Stimulated activated CD4-positive, alpha-beta T cell treated with anti-CD3 and anti-CD28 coated beads, Interleukin-1b, Interleukin-23, amount 100 ng/mL, for 24 hours (primary cell): ENCODE data around the gene RPN1.
A peak's percentile ranks its signal among the peaks of the same experiment; 100 is the strongest.
"Not testable (repeated sequence)": the region's sequence is repeated elsewhere in the genome, so short reads cannot be mapped to it uniquely, and the experiment has no call there.

Experiments
- DNase-seq, 4 experiments: peaks; one replicate each; pipeline ENCODE4 v3.0.0-alpha.2; 2020; ENCODE audit warnings: low read depth in 4 of 4, low spot score in 1 of 4

The RPN1 gene

GRCh38 chr3:128650096-128651050 is at the start of gene RPN1:
Gene RPN1, minus strand, starts transcription at chr3:128650818. Its CDS starts 18 bp downstream, at chr3:128650800.
- peak; percentile 85 to 92 (median 91) for DNase-seq

- DNase-seq: peak in 1 of 4 experiments; percentile 9
Measured at GRCh38 chr3:128698211-128699047, 47.8 kb upstream of the RPN1 start.

- DNase-seq: no peak
Measured at GRCh38 chr3:128697341-128697740, 46.7 kb upstream of the RPN1 start.

DNA sequence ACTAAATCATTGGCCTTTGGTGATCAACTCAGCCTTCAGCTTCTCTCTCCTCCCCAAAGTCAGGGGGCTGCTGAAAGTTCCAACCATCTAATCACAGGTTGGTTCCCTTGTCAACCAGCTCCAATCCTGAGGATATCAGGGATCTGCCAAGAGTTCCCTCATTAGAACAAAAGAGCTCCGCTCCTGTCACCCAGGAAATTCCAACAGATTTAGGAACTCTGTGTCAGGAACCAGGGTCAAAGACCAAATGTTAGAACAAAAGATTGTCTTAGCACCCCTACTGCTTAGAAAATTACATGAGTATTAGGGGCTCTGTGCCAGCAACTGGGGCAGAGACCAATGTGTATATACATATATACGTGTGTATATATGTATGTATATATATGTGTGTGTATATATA is 43.1 kb upstream of the RPN1 start:
- no peak for DNase-seq

- no peak for DNase-seq
Measured at GRCh38 chr3:128689060-128689459, 38.4 kb upstream of the RPN1 start.

- DNase-seq: no peak
Measured at GRCh38 chr3:128686465-128686864, 35.8 kb upstream of the RPN1 start.

GRCh38 chr3:128684986-128685726 is 34.5 kb upstream of the RPN1 start:
- no peak for DNase-seq

DNA sequence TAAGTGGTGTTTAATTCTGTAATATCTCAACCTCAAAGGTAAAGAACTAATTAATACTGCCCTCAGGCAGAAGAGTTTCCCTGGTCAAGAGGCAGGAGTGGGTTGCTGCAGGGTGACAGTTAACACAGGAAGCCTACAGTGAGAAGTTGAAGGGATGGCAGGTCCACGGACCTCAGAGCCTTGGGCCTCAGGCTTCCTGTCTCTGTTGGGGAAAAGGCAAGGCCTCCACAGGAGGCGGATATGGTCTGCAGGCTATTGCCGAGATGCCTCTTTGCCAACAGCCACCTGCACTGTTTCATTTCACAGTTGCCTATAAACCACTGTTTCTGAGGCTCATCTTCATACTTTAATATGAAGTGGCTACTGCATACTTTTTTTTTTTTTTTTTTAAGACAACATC is 33.3 kb upstream of the RPN1 start:
- DNase-seq: no peak

GRCh38 chr3:128681369-128681829 is 30.8 kb upstream of the RPN1 start:
- no peak for DNase-seq

- peak; percentile 86 to 99 (median 97) for DNase-seq
Measured at GRCh38 chr3:128680603-128681368, 30.2 kb upstream of the RPN1 start.

DNA sequence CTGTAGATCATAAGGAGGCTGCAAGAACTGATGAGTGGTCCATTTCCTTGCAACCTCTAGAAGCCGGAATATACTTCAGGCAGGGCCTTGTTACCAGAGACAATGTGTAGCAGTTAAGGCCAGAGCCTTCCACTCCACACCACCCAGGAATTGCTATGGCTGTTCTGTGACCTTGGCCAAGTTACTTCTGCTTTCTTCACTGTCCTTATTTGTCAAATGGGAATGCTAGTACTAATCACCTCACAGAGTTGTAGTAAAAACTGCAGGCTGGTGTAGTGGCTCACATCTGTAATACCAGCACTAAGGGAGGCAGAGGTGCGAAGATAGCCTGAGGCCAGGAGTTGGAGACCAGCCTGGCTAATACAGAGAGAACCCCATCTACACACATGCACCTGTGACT is 28.7 kb upstream of the RPN1 start:
- no peak for DNase-seq

GRCh38 chr3:128675802-128676201 is 25.2 kb upstream of the RPN1 start:
- DNase-seq: not testable (repeated sequence)

- no peak for DNase-seq
Measured at GRCh38 chr3:128674161-128674784, 23.7 kb upstream of the RPN1 start.

GRCh38 chr3:128667641-128668040 is 17.0 kb upstream of the RPN1 start:
- DNase-seq: no peak

DNA sequence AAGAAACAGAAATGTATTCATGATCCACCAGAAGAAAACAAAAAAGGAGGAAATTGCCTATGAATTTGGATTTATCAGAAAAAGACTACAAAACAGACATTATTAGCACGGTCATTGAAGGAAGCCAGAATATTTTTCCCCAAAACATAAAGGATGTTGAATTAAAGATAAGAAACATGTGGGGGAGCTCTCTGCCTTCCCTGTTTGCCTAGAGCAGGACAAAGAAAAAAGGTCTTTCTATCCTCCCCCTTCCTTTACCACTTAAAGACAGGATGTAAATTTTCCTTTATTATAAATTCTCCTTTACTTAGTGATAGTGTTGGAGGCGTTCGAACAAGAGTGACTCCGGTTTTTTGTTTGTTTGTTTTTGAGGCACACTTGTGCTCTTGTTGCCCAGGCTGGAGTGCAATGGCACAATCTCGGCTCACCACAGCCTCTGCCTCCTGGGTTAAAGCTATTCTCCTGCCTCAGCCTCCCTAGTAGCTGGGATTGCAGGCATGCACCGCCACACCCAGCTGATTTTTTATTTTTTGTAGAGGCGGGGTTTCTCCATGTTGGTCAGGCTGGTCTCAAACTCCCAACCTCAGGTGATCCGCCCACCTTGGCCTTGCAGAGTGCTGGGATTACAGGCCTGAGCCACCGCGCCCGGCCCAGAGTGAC is 14.9 kb upstream of the RPN1 start:
- no peak for DNase-seq

DNA sequence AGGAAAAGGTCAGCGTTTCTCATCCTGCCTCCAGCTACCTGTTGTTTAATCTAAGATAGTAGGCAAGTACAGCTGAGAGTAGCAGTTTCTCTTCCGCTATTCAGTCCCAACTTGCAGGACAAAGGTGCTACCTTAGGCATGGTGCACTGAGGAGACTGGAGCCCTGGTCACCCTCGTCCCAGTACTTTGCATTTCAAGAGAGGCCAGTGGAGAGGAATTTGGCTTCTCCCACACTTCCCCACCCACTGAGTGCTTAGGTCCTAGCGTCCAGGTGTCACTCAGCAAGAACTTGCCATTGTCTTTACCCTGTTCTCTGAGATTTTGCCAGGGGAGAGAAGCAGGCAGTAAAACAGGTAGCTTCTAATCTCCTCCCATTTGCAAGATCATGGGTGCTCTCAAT is 12.5 kb upstream of the RPN1 start:
- DNase-seq: no peak

- no peak for DNase-seq
Measured at GRCh38 chr3:128655531-128655930, 4.9 kb upstream of the RPN1 start.

GRCh38 chr3:128653993-128654805 is 3.6 kb upstream of the RPN1 start:
- DNase-seq: peak in 1 of 4 experiments; percentile 7
